22Rv1 (cell line): Measurements from ENCODE around the gene C5.

Experiments used
- ZFX ChIP-seq: fragments of 450-650 bp; IDR thresholded peaks from 2 replicates; pipeline ENCODE4 v1.6.1; 2017; ENCODE audit warnings: antibody characterized with exemption, borderline replicate concordance
- TF ChIP-seq, protein P1 (sequence below): fragments of 450-650 bp; IDR thresholded peaks from 2 replicates; pipeline ENCODE4 v1.5.1; 2017; ENCODE audit warnings: mild to moderate bottlenecking

DNA sequence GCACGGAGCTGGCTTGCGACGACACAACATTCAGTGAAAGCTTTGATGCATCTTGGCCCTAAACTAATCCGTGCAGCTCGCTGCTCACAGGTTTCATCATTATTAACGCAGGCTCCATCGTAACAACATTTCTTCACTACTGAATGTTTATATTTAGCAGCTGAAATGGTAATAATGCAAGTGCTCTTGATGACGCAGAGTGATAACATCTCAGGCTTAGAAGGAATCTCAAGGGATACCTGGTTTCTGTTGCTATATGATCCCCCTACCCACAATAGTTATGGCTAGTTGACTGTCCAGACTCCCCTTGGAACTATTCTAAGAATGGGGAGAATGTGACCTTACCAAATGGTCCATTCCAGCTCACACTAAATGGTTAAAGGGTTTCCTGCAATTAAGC is 36.2 kb downstream of the C5 start:
- TF ChIP-seq, protein P1, sequence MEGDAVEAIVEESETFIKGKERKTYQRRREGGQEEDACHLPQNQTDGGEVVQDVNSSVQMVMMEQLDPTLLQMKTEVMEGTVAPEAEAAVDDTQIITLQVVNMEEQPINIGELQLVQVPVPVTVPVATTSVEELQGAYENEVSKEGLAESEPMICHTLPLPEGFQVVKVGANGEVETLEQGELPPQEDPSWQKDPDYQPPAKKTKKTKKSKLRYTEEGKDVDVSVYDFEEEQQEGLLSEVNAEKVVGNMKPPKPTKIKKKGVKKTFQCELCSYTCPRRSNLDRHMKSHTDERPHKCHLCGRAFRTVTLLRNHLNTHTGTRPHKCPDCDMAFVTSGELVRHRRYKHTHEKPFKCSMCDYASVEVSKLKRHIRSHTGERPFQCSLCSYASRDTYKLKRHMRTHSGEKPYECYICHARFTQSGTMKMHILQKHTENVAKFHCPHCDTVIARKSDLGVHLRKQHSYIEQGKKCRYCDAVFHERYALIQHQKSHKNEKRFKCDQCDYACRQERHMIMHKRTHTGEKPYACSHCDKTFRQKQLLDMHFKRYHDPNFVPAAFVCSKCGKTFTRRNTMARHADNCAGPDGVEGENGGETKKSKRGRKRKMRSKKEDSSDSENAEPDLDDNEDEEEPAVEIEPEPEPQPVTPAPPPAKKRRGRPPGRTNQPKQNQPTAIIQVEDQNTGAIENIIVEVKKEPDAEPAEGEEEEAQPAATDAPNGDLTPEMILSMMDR: no peak
- no peak for TF ChIP-seq ZFX
